ENCODE data around the gene CST7. TPM values are rescaled to one million over a fixed set of nuclear protein-coding genes. Genes with fewer than 3 reads are reported as not detected.

Gene CST7
- total RNA-seq, 1 experiment from 2014 or later, result not detected

GRCh38 chr20:24970030-24970553 is 21.0 kb downstream of the CST7 start:
- Histone ChIP-seq H2AFZ (ENCODE audit: low read length) (no peak overlapping the region), H3K9me3 (ENCODE audit: low read length) (no peaks in the 10 kb centered on the region), H3K9me2 (replicated peaks; ENCODE audit: low read length) (no peaks in the 10 kb centered on the region), H4K20me1 (ENCODE audit: low read length) (no peaks in the 10 kb centered on the region), H3K36me3 (ENCODE audit: low read depth, low read length) (peaks cover 25% of the 10 kb centered on the region; the same call in 1 of the 2 replicates), H3K4me1 (ENCODE audit: insufficient read depth, low read length) (no peaks in the 10 kb centered on the region), H3K4me2 (ENCODE audit: low read length) (no peak overlapping the region), H3F3A (ENCODE audit: low read length, unreplicated experiment) (no peaks in the 10 kb centered on the region), H3K27me3 (ENCODE audit: low read length) (no peaks in the 10 kb centered on the region), H3K79me2 (ENCODE audit: low read length) (peaks cover 5% of the 10 kb centered on the region; the same call in 1 of the 2 replicates), H3K9ac (ENCODE audit: low read length) (no peak overlapping the region), H3K27ac (ENCODE audit: low read length) (no peak overlapping the region), H3K4me3 (ENCODE audit: low read length) (no peak overlapping the region)
- POLR2A ChIA-PET (ENCODE audit: unreplicated experiment), result no interaction called here
- no TSS peak for BruUV-seq (replicated peaks)
- TF ChIP-seq, protein P1, sequence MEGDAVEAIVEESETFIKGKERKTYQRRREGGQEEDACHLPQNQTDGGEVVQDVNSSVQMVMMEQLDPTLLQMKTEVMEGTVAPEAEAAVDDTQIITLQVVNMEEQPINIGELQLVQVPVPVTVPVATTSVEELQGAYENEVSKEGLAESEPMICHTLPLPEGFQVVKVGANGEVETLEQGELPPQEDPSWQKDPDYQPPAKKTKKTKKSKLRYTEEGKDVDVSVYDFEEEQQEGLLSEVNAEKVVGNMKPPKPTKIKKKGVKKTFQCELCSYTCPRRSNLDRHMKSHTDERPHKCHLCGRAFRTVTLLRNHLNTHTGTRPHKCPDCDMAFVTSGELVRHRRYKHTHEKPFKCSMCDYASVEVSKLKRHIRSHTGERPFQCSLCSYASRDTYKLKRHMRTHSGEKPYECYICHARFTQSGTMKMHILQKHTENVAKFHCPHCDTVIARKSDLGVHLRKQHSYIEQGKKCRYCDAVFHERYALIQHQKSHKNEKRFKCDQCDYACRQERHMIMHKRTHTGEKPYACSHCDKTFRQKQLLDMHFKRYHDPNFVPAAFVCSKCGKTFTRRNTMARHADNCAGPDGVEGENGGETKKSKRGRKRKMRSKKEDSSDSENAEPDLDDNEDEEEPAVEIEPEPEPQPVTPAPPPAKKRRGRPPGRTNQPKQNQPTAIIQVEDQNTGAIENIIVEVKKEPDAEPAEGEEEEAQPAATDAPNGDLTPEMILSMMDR (conservative IDR thresholded peaks at IDR 0.05; ENCODE audit: low read depth, low read length), result no peak
- TF ChIP-seq EZH2phosphoT487 (IDR thresholded peaks at IDR 0.05; ENCODE audit: borderline replicate concordance, low read length) (no peak), EZH2 (IDR thresholded peaks at IDR 0.05; ENCODE audit: low read length, unreplicated experiment) (no peak)
- intact Hi-C loops (cut with micrococcal nuclease), result no loop called here
- CTCF ChIA-PET, result no interaction called here
- ATAC-seq, result no peak
- DNase-seq, result no peak

DNA sequence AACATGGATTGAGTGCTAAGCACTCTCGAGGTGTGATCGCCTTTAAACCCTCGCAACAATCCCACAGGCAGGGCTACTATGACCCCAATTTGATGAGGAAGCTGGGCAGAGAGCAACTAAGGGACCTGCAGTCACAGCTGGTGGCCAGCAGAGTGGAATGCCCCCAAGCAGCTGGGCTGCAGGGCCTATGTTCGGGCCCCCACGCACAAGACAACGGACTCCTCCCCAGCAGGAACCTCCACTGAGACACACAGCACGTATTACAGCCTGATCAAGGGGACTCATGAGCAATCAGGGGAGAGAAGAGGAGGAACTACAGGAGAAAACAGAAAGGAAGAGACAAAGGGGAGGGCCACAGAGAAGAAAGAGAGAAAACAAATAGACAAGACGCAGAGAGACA is 21.7 kb downstream of the CST7 start:
- TF ChIP-seq, protein P1 (conservative IDR thresholded peaks at IDR 0.05; ENCODE audit: low read depth, low read length), result no peak
- no peak for TF ChIP-seq EZH2 (IDR thresholded peaks at IDR 0.05; ENCODE audit: low read length, unreplicated experiment)
- no peak for TF ChIP-seq EZH2phosphoT487 (IDR thresholded peaks at IDR 0.05; ENCODE audit: borderline replicate concordance, low read length)
- H3K9ac ChIP-seq (ENCODE audit: low read length), result no peak overlapping the region
- DNase-seq (no peak), ATAC-seq (no peak)
- H3K27ac ChIP-seq (ENCODE audit: low read length), result no peak overlapping the region
- H3K9me2 ChIP-seq (replicated peaks; ENCODE audit: low read length), result no peaks in the 10 kb centered on the region
- H3K4me2 ChIP-seq (ENCODE audit: low read length), result no peak overlapping the region
- ChIA-PET CTCF (no interaction called here), POLR2A (ENCODE audit: unreplicated experiment) (no interaction called here)
- no peaks in the 10 kb centered on the region for H4K20me1 ChIP-seq (ENCODE audit: low read length)
- no peak overlapping the region for H2AFZ ChIP-seq (ENCODE audit: low read length)
- no peaks in the 10 kb centered on the region for H3K4me1 ChIP-seq (ENCODE audit: insufficient read depth, low read length)
- H3K27me3 ChIP-seq (ENCODE audit: low read length), result no peaks in the 10 kb centered on the region
- intact Hi-C loops (cut with micrococcal nuclease), result no loop called here
- no peak overlapping the region for H3K4me3 ChIP-seq (ENCODE audit: low read length)
- H3K79me2 ChIP-seq (ENCODE audit: low read length), result peaks cover 5% of the 10 kb centered on the region; the same call in 1 of the 2 replicates
- H3K9me3 ChIP-seq (ENCODE audit: low read length), result no peaks in the 10 kb centered on the region
- no peaks in the 10 kb centered on the region for H3F3A ChIP-seq (ENCODE audit: low read length, unreplicated experiment)
- peaks cover 26% of the 10 kb centered on the region for H3K36me3 ChIP-seq (ENCODE audit: low read depth, low read length)
- BruUV-seq (replicated peaks), result no TSS peak

DNA sequence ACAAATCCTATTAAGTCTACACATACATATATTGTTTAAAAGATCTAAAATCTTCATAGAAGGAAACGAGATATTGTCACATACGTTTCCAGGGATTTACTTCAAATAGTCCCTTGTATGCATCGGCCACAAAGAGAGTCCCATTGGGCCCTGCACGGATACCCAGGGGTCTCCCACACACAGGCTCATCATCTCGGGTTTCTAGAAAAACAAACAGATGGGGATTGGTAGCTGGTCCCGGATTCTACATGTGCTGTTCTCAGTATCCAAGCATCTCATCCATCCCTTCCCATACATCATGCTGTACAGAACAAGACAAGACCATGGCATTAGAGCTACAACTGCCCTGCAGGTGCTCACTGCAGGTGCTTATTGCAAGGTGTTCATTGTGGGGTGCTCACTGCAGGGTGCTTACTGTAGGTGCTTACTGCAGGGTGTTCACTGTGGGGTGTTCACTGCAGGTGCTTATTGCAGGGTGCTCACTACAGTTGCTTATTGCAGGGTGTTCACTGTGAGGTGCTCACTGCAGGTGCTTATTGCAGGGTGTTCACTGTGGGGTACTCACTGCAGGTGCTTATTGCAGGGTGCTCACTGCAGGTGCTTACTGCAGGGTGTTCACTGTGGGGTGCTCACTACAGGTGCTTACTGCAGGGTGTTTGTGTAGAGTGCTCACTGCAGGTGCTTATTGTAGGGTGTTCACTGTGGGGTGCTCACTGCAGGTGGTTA is 22.5 kb downstream of the CST7 start:
- H3K4me3 ChIP-seq (ENCODE audit: low read length), result no peak overlapping the region
- no peaks in the 10 kb centered on the region for H4K20me1 ChIP-seq (ENCODE audit: low read length)
- ChIA-PET POLR2A (ENCODE audit: unreplicated experiment) (no interaction called here), CTCF (no interaction called here)
- ATAC-seq (no peak), DNase-seq (no peak)
- no peak overlapping the region for H2AFZ ChIP-seq (ENCODE audit: low read length)
- H3K4me1 ChIP-seq (ENCODE audit: insufficient read depth, low read length), result no peaks in the 10 kb centered on the region
- no TSS peak for BruUV-seq (replicated peaks)
- peaks cover 34% of the 10 kb centered on the region for H3K36me3 ChIP-seq (ENCODE audit: low read depth, low read length)
- H3K9me2 ChIP-seq (replicated peaks; ENCODE audit: low read length), result no peaks in the 10 kb centered on the region
- H3K79me2 ChIP-seq (ENCODE audit: low read length), result peaks cover 5% of the 10 kb centered on the region; the same call in 1 of the 2 replicates
- H3K4me2 ChIP-seq (ENCODE audit: low read length), result no peak overlapping the region
- H3K9ac ChIP-seq (ENCODE audit: low read length), result no peak overlapping the region
- H3K27me3 ChIP-seq (ENCODE audit: low read length), result no peaks in the 10 kb centered on the region
- TF ChIP-seq EZH2phosphoT487 (IDR thresholded peaks at IDR 0.05; ENCODE audit: borderline replicate concordance, low read length), result no peak
- TF ChIP-seq, protein P1 (conservative IDR thresholded peaks at IDR 0.05; ENCODE audit: low read depth, low read length), result no peak
- TF ChIP-seq EZH2 (IDR thresholded peaks at IDR 0.05; ENCODE audit: low read length, unreplicated experiment), result no peak
- intact Hi-C loops (cut with micrococcal nuclease), result no loop called here
- H3K27ac ChIP-seq (ENCODE audit: low read length), result no peak overlapping the region
- H3K9me3 ChIP-seq (ENCODE audit: low read length), result no peaks in the 10 kb centered on the region
- H3F3A ChIP-seq (ENCODE audit: low read length, unreplicated experiment), result no peaks in the 10 kb centered on the region
